Common myeloid progenitor, CD34-positive (primary cell): ENCODE data around the gene C1orf52.

Source experiments
- CTCF ChIA-PET: fragments of 350-600 bp; sonication (Branson Sonifier 250); formaldehyde crosslinking; loops from one replicate; lab custom pipeline; 2021; ENCODE audit warnings: antibody characterized with exemption; lab: Charles Lee
- POLR2A ChIA-PET: fragments of 350-600 bp; sonication (Branson Sonifier 250); formaldehyde crosslinking; loops from one replicate; lab custom pipeline; 2021; ENCODE audit warnings: antibody characterized with exemption; lab: Charles Lee
- DNase-seq, 3 donors: peaks; one replicate each; pipeline versions ENCODE4 v3.0.0 to v3.0.0-alpha.2; 2013
- H3K27ac ChIP-seq, 2 experiments: 1 replicate in 1 of 2; 2 replicates in 1 of 2; pipeline ENCODE4 v1.7.0; 2013; ENCODE audit warnings: inconsistent platforms in 2 of 2, low read length in 2 of 2, mild to moderate bottlenecking in 2 of 2, low read depth in 1 of 2, moderate library complexity in 1 of 2; ENCODE audit not compliant: severe bottlenecking in 2 of 2, insufficient read depth in 1 of 2, poor library complexity in 1 of 2
- H3K27me3 ChIP-seq, 5 experiments: replicated peaks in 2 of 5; 1 replicate in 3 of 5; 2 replicates in 2 of 5; pipeline versions ENCODE4 v1.6.1 to v1.7.0; 2013; ENCODE audit warnings: low read length in 4 of 5, mild to moderate bottlenecking in 2 of 5, moderate library complexity in 2 of 5, inconsistent platforms in 1 of 5; ENCODE audit not compliant: insufficient read depth in 5 of 5, control insufficient read depth in 4 of 5
- H3K36me3 ChIP-seq, 4 experiments: 1 replicate in 2 of 4; 2 replicates in 2 of 4; pipeline versions ENCODE4 v1.6.1 to v1.7.0; 2013; ENCODE audit warnings: low read length in 3 of 4, control low read depth in 1 of 4, mild to moderate bottlenecking in 1 of 4; ENCODE audit not compliant: control insufficient read depth in 4 of 4, insufficient read depth in 4 of 4
- H3K4me1 ChIP-seq, 4 experiments: 1 replicate in 3 of 4; 2 replicates in 1 of 4; pipeline versions ENCODE4 v1.6.1 to v1.7.1; 2013; ENCODE audit warnings: low read length in 3 of 4, mild to moderate bottlenecking in 3 of 4, control low read depth in 1 of 4, inconsistent platforms in 1 of 4, moderate library complexity in 1 of 4; ENCODE audit not compliant: control insufficient read depth in 4 of 4, insufficient read depth in 4 of 4; ENCODE audit errors: control extremely low read depth in 1 of 4
- H3K4me3 ChIP-seq, 7 experiments: 1 replicate in 4 of 7; 2 replicates in 3 of 7; pipeline versions ENCODE4 v1.5.1 to v1.7.0; 2013; ENCODE audit warnings: mild to moderate bottlenecking in 7 of 7, low read length in 6 of 7, moderate library complexity in 6 of 7, inconsistent platforms in 2 of 7, low read depth in 2 of 7, control low read depth in 1 of 7; ENCODE audit not compliant: insufficient read depth in 4 of 7, control insufficient read depth in 1 of 7; ENCODE audit errors: extremely low read depth in 1 of 7
- H3K9me3 ChIP-seq, 5 experiments: 1 replicate in 4 of 5; 2 replicates in 1 of 5; pipeline versions ENCODE4 v1.6.1 to v1.7.1; 2013; ENCODE audit warnings: low read length in 4 of 5, mild to moderate bottlenecking in 2 of 5, inconsistent platforms in 1 of 5, low read depth in 1 of 5, moderate library complexity in 1 of 5; ENCODE audit not compliant: control insufficient read depth in 4 of 5, insufficient read depth in 2 of 5; ENCODE audit errors: control extremely low read depth in 1 of 5
- whole genome bisulfite sequencing: methylation state at CpG from one replicate; pipeline ENCODE4 v1.1.5; 2013; ENCODE audit not compliant: insufficient coverage; 5-methylcytosine and 5-hydroxymethylcytosine counted together

C1orf52 gene

GRCh38 chr1:85297855-85298629 is 38.6 kb upstream of the C1orf52 start:
- Histone ChIP-seq H3K4me3 (no peak overlapping the region), H3K4me1 (no peaks in the 10 kb centered on the region), H3K36me3 (no peaks in the 10 kb centered on the region), H3K27ac (no peak overlapping the region), H3K27me3 (no peaks in the 10 kb centered on the region), H3K9me3 (no peaks in the 10 kb centered on the region)
- DNase-seq: no peak
- 95% methylated on average over 10 of the region's 11 CpGs for WGBS
- CTCF ChIA-PET: interaction anchor here (3.2 kb wide), 1 partner anchor 10 kb away, joined by 13 read pairs; no protein-coding TSS in a partner anchor
- POLR2A ChIA-PET: interaction anchor here (0.5 kb wide), 1 partner anchor 15 kb away, joined by 6 read pairs; no protein-coding TSS in a partner anchor

- H3K36me3 ChIP-seq: no peaks in the 10 kb centered on the region
- no peak overlapping the region for H3K27ac ChIP-seq
- ChIA-PET CTCF (interaction anchor here (3.2 kb wide), 1 partner anchor 11 kb away, joined by 13 read pairs; no protein-coding TSS in a partner anchor), POLR2A (no interaction called here)
- H3K9me3 ChIP-seq: no peaks in the 10 kb centered on the region
- H3K4me3 ChIP-seq: no peak overlapping the region
- no peak for DNase-seq
- no CpG with 5 or more reads among the region's 1 CpG for WGBS
- H3K4me1 ChIP-seq: no peaks in the 10 kb centered on the region
- no peaks in the 10 kb centered on the region for H3K27me3 ChIP-seq
Observed at GRCh38 chr1:85297538-85297854, 38.0 kb upstream of the C1orf52 start.

GRCh38 chr1:85296980-85297379 is 37.5 kb upstream of the C1orf52 start:
- POLR2A ChIA-PET: no interaction called here
- DNase-seq: no peak
- Histone ChIP-seq H3K4me1 (no peaks in the 10 kb centered on the region), H3K27me3 (no peaks in the 10 kb centered on the region), H3K4me3 (no peak overlapping the region), H3K27ac (no peak overlapping the region), H3K9me3 (no peaks in the 10 kb centered on the region), H3K36me3 (no peaks in the 10 kb centered on the region)
- CTCF ChIA-PET: interaction anchor here (3.2 kb wide), 1 partner anchor 11 kb away, joined by 13 read pairs; no protein-coding TSS in a partner anchor
- no CpG with 5 or more reads among the region's 1 CpG for WGBS

- no peak overlapping the region for H3K4me3 ChIP-seq
- DNase-seq: no peak
- no peak overlapping the region for H3K27ac ChIP-seq
- POLR2A ChIA-PET: no interaction called here
- CTCF ChIA-PET: interaction anchor here (1.3 kb wide), 2 partner anchors 10 to 12 kb away, joined by 3 to 6 read pairs; no protein-coding TSS in a partner anchor
- H3K27me3 ChIP-seq: no peaks in the 10 kb centered on the region
- H3K36me3 ChIP-seq: no peaks in the 10 kb centered on the region
- H3K9me3 ChIP-seq: no peaks in the 10 kb centered on the region
- H3K4me1 ChIP-seq: no peaks in the 10 kb centered on the region
- WGBS: 98% methylated on average over 4 of the region's 4 CpGs
Observed at GRCh38 chr1:85295654-85296053, 36.2 kb upstream of the C1orf52 start.

- DNase-seq: no peak
- H3K4me1 ChIP-seq: peaks cover 0 to 5% (median 3%) of the 10 kb centered on the region in 4 experiments
- CTCF ChIA-PET: interaction anchor here (1.3 kb wide), 2 partner anchors 9 to 13 kb away, joined by 3 to 6 read pairs; no protein-coding TSS in a partner anchor
- no peaks in the 10 kb centered on the region for H3K9me3 ChIP-seq
- H3K36me3 ChIP-seq: no peaks in the 10 kb centered on the region
- POLR2A ChIA-PET: no interaction called here
- 70% methylated on average over 2 of the region's 3 CpGs for WGBS
- no peak overlapping the region for H3K27ac ChIP-seq
- no peak overlapping the region for H3K4me3 ChIP-seq
- no peaks in the 10 kb centered on the region for H3K27me3 ChIP-seq
Observed at GRCh38 chr1:85295006-85295431, 35.6 kb upstream of the C1orf52 start.

GRCh38 chr1:85290826-85291225 is 31.4 kb upstream of the C1orf52 start:
- Histone ChIP-seq H3K27me3 (no peaks in the 10 kb centered on the region), H3K27ac (no peak overlapping the region), H3K36me3 (no peaks in the 10 kb centered on the region), H3K9me3 (no peaks in the 10 kb centered on the region), H3K4me1 (peaks cover 0 to 8% (median 4%) of the 10 kb centered on the region in 4 experiments), H3K4me3 (no peak overlapping the region)
- ChIA-PET POLR2A (no interaction called here), CTCF (interaction anchor here (1.1 kb wide), 1 partner anchor 18 kb away, joined by 3 read pairs; no protein-coding TSS in a partner anchor)
- 100% methylated on average over 2 of the region's 2 CpGs for WGBS
- no peak for DNase-seq

GRCh38 chr1:85289848-85290335 is 30.4 kb upstream of the C1orf52 start:
- WGBS: 94% methylated on average over 2 of the region's 4 CpGs
- DNase-seq: no peak
- Histone ChIP-seq H3K27me3 (no peaks in the 10 kb centered on the region), H3K27ac (no peak overlapping the region), H3K4me1 (peaks cover 0 to 8% (median 4%) of the 10 kb centered on the region in 4 experiments), H3K36me3 (no peaks in the 10 kb centered on the region), H3K4me3 (no peak overlapping the region), H3K9me3 (no peaks in the 10 kb centered on the region)
- POLR2A ChIA-PET: no interaction called here
- CTCF ChIA-PET: interaction anchor here (1.1 kb wide), 1 partner anchor 19 kb away, joined by 3 read pairs; no protein-coding TSS in a partner anchor
